ENCODE data around the gene FAM53A.

DNA sequence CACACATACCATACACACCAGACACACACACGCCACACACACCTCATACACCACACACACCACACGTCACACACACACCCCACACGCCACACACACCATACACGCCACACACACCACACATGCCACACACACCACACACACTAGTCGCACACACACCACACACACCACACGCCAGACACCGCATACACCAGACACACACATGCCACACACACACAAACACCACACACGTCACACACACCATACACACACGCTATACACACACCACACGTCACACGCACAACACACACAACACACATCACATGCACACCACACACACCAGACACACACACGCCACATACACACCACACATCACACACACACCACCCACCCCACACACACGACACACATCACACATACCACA is 32.0 kb downstream of the FAM53A start:
- TF ChIP-seq, protein P1, sequence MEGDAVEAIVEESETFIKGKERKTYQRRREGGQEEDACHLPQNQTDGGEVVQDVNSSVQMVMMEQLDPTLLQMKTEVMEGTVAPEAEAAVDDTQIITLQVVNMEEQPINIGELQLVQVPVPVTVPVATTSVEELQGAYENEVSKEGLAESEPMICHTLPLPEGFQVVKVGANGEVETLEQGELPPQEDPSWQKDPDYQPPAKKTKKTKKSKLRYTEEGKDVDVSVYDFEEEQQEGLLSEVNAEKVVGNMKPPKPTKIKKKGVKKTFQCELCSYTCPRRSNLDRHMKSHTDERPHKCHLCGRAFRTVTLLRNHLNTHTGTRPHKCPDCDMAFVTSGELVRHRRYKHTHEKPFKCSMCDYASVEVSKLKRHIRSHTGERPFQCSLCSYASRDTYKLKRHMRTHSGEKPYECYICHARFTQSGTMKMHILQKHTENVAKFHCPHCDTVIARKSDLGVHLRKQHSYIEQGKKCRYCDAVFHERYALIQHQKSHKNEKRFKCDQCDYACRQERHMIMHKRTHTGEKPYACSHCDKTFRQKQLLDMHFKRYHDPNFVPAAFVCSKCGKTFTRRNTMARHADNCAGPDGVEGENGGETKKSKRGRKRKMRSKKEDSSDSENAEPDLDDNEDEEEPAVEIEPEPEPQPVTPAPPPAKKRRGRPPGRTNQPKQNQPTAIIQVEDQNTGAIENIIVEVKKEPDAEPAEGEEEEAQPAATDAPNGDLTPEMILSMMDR (tag by site-specific recombination; IDR thresholded peaks at IDR 0.05) = no peak
- TF ChIP-seq SETDB1 (IDR thresholded peaks at IDR 0.05; ENCODE audit: insufficient read length, low read length) (no peak), SALL2 (tag by site-specific recombination; IDR thresholded peaks at IDR 0.05; ENCODE audit: borderline replicate concordance) (no peak), TCF7L2 (IDR thresholded peaks at IDR 0.05; ENCODE audit: borderline replicate concordance, low read depth, low read length) (no peak), ZBTB7A (tag by site-specific recombination; IDR thresholded peaks at IDR 0.05; ENCODE audit: low read depth) (no peak), ZNF2 (tag by site-specific recombination; IDR thresholded peaks at IDR 0.05) (no peak), ZNF266 (tag by site-specific recombination; IDR thresholded peaks at IDR 0.05; ENCODE audit: low read depth) (no peak)
- TF ChIP-seq, protein P2, sequence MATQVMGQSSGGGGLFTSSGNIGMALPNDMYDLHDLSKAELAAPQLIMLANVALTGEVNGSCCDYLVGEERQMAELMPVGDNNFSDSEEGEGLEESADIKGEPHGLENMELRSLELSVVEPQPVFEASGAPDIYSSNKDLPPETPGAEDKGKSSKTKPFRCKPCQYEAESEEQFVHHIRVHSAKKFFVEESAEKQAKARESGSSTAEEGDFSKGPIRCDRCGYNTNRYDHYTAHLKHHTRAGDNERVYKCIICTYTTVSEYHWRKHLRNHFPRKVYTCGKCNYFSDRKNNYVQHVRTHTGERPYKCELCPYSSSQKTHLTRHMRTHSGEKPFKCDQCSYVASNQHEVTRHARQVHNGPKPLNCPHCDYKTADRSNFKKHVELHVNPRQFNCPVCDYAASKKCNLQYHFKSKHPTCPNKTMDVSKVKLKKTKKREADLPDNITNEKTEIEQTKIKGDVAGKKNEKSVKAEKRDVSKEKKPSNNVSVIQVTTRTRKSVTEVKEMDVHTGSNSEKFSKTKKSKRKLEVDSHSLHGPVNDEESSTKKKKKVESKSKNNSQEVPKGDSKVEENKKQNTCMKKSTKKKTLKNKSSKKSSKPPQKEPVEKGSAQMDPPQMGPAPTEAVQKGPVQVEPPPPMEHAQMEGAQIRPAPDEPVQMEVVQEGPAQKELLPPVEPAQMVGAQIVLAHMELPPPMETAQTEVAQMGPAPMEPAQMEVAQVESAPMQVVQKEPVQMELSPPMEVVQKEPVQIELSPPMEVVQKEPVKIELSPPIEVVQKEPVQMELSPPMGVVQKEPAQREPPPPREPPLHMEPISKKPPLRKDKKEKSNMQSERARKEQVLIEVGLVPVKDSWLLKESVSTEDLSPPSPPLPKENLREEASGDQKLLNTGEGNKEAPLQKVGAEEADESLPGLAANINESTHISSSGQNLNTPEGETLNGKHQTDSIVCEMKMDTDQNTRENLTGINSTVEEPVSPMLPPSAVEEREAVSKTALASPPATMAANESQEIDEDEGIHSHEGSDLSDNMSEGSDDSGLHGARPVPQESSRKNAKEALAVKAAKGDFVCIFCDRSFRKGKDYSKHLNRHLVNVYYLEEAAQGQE (tag by site-specific recombination; IDR thresholded peaks at IDR 0.05) = no peak
- TF ChIP-seq, protein P3, sequence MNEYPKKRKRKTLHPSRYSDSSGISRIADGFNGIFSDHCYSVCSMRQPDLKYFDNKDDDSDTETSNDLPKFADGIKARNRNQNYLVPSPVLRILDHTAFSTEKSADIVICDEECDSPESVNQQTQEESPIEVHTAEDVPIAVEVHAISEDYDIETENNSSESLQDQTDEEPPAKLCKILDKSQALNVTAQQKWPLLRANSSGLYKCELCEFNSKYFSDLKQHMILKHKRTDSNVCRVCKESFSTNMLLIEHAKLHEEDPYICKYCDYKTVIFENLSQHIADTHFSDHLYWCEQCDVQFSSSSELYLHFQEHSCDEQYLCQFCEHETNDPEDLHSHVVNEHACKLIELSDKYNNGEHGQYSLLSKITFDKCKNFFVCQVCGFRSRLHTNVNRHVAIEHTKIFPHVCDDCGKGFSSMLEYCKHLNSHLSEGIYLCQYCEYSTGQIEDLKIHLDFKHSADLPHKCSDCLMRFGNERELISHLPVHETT (tag by site-specific recombination; IDR thresholded peaks at IDR 0.05) = no peak

Measured in HEK293 (cell line).